PC-9 (cell line): Measurements from ENCODE around the gene SCART1. TPM values are rescaled to one million over a fixed set of nuclear protein-coding genes. Genes with fewer than 3 reads are reported as not detected.

Experiments
- BruUV-seq: library from RNA; stranded (reverse); fragments of 400-500 nt; replicated peaks from 2 replicates; lab custom pipeline; 2021; lab: Mats Ljungman, UMichigan
- CTCF ChIA-PET: fragments of 300-600 bp; sonication (Branson Sonifier 250); formaldehyde crosslinking; loops from one replicate; lab custom pipeline; 2022; ENCODE audit warnings: antibody characterized with exemption; lab: Charles Lee
- POLR2A ChIA-PET: fragments of 300-600 bp; sonication (Branson Sonifier 250); formaldehyde crosslinking; loops from one replicate; lab custom pipeline; 2022; ENCODE audit warnings: antibody characterized with exemption; ENCODE audit not compliant: unreplicated experiment; lab: Charles Lee
- DNase-seq, 2 experiments: peaks; one replicate each; pipeline versions ENCODE4 v3.0.0 to v3.0.0-alpha.2; 2015 to 2022; ENCODE audit warnings: mixed read lengths in 1 of 2
- H2AFZ ChIP-seq: fragments of 200-600 bp; sonication (generic); 2 replicates; pipeline ENCODE4 v1.8.1; 2017; ENCODE audit warnings: antibody characterized with exemption
- H3F3A ChIP-seq: fragments of 200-600 bp; sonication (generic); 2 replicates; pipeline ENCODE4 v1.8.1; 2017; ENCODE audit warnings: antibody characterized with exemption, mild to moderate bottlenecking, low read depth; ENCODE audit not compliant: insufficient read depth
- H3K27ac ChIP-seq: fragments of 200-600 bp; sonication (generic); 2 replicates; pipeline ENCODE4 v1.6.1; 2016; ENCODE audit warnings: mixed run types
- H3K27me3 ChIP-seq: fragments of 200-600 bp; sonication (generic); 2 replicates; pipeline ENCODE4 v1.6.1; 2016; ENCODE audit warnings: low read depth, mixed run types; ENCODE audit not compliant: insufficient read depth
- H3K36me3 ChIP-seq: fragments of 200-600 bp; sonication (generic); 2 replicates; pipeline ENCODE4 v1.6.1; 2016; ENCODE audit warnings: low read depth, mixed run types
- H3K4me1 ChIP-seq: fragments of 200-600 bp; sonication (generic); replicated peaks from 2 replicates; pipeline ENCODE4 v1.6.1; 2016; ENCODE audit warnings: mixed run types; ENCODE audit not compliant: insufficient read depth
- H3K4me2 ChIP-seq: fragments of 200-600 bp; sonication (generic); 2 replicates; pipeline ENCODE4 v1.6.1; 2017; ENCODE audit warnings: mixed run types
- H3K4me3 ChIP-seq: fragments of 200-600 bp; sonication (generic); 2 replicates; pipeline ENCODE4 v1.6.1; 2016; ENCODE audit warnings: mixed run types
- H3K79me2 ChIP-seq: fragments of 200-600 bp; sonication (generic); 2 replicates; pipeline ENCODE4 v1.6.1; 2017; ENCODE audit warnings: low read depth, mixed run types
- H3K9me2 ChIP-seq: fragments of 200-600 bp; sonication (generic); 2 replicates; pipeline ENCODE4 v1.8.1; 2017; ENCODE audit warnings: mild to moderate bottlenecking; ENCODE audit not compliant: insufficient read depth
- H3K9me3 ChIP-seq: fragments of 200-600 bp; sonication (generic); 2 replicates; pipeline ENCODE4 v1.8.1; 2016; ENCODE audit warnings: low read depth; ENCODE audit not compliant: insufficient read depth
- H4K20me1 ChIP-seq: fragments of 200-600 bp; sonication (generic); 2 replicates; pipeline ENCODE4 v1.8.1; 2017; ENCODE audit not compliant: insufficient read depth
- CTCF ChIP-seq: fragments of 200-600 bp; sonication (generic); conservative IDR thresholded peaks from 2 replicates; pipeline ENCODE4 v1.6.1; 2017; ENCODE audit warnings: mixed run types, antibody characterized with exemption, mild to moderate bottlenecking, moderate library complexity
- EZH2 ChIP-seq: fragments of 200-600 bp; sonication (generic); IDR thresholded peaks from 2 replicates; pipeline ENCODE4 v1.8.0; 2017; ENCODE audit warnings: antibody characterized with exemption, low read depth
- intact Hi-C: fragments of 100-400 bp; cut with micrococcal nuclease; formaldehyde crosslinking; loops from one replicate; pipeline ENCODE4 v1.10.0; 2022; ENCODE audit not compliant: unreplicated experiment
- total RNA-seq: library from RNA; stranded (reverse); gene quantifications from 2 replicates; pipeline ENCODE4 v1.2.3, GENCODE V29; 2021

Gene SCART1
- total RNA-seq, 1 experiment from 2014 or later, result 1.0 TPM

DNA sequence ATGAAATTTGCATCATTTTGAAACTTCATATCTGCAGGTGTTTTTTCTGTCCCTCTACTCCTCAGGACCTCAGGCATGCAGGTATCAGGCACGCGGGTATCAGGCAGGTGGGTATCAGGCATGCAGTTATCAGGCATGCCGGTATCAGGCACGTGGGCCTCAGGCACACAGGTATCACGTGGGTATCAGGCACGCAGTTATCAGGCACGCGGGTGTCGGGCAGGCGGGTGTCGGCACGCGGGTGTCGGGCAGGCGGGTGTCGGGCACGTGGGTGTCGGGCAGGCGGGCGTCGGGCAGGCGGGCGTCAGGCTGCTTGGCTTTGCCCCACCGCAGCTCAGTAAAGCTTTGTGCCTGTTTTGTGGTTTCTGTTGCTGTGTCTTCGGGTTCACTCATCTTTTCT lies 38.0 kb upstream of the SCART1 start:
- no peaks in the 10 kb centered on the region for H3F3A ChIP-seq
- H3K36me3 ChIP-seq, result peaks cover 14% of the 10 kb centered on the region
- DNase-seq, result no peak
- H3K4me1 ChIP-seq, result no peaks in the 10 kb centered on the region
- peaks cover 4% of the 10 kb centered on the region; the same call in 1 of the 2 replicates for H3K9me3 ChIP-seq
- H3K9me2 ChIP-seq, result no peaks in the 10 kb centered on the region
- no peak overlapping the region for H2AFZ ChIP-seq
- no peak overlapping the region for H3K27ac ChIP-seq
- no peak overlapping the region for H3K4me2 ChIP-seq
- no peak for TF ChIP-seq EZH2
- TF ChIP-seq CTCF, result no peak
- BruUV-seq, result no TSS peak
- CTCF ChIA-PET, result no interaction called here
- no peaks in the 10 kb centered on the region for H4K20me1 ChIP-seq
- H3K4me3 ChIP-seq, result no peak overlapping the region
- no peaks in the 10 kb centered on the region for H3K27me3 ChIP-seq
- intact Hi-C loops, result no loop called here
- no peaks in the 10 kb centered on the region for H3K79me2 ChIP-seq
- POLR2A ChIA-PET, result no interaction called here

DNA sequence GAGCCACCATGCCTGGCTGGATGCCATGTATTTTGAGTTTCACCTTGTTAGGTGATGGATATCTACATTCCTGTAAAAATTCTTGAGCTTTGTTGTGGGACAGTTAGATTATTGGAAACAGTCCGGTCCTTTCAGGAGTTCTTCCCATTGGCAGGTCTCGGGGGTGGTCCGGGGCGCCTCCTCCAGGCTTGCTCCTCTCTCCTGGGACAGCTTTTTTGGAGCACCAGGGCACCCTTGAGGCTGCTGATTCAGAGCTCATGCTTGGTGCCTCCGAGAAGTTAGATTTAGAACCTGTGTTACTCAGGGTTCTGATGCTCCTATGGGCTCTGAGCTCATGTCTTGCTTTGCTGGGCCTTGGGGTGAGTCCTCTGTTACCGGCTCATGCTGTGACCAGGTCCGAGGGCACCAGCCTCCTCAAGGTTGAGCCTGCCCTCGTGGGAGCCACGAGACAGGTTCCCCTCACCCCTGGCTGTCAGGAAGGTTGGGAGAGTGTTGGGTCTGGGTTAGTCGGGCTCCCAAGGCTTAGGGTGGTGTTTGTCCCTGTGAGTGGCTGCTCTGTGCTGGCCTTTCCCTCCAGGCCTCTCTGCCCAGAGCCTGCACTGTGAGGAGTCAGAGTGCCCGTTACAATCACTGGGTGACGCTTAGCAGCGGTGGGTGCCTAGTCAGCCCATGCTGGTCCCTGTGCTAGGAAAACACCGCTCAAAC lies 35.3 kb upstream of the SCART1 start:
- no peaks in the 10 kb centered on the region for H4K20me1 ChIP-seq
- intact Hi-C loops, result no loop called here
- H3K4me3 ChIP-seq, result no peak overlapping the region
- H3K4me2 ChIP-seq, result no peak overlapping the region
- no TSS peak for BruUV-seq
- no peak overlapping the region for H2AFZ ChIP-seq
- H3F3A ChIP-seq, result no peaks in the 10 kb centered on the region
- no peaks in the 10 kb centered on the region for H3K27me3 ChIP-seq
- no peak for TF ChIP-seq CTCF
- no peak for TF ChIP-seq EZH2
- no peak overlapping the region for H3K27ac ChIP-seq
- POLR2A ChIA-PET, result no interaction called here
- no peak for DNase-seq
- no peaks in the 10 kb centered on the region for H3K36me3 ChIP-seq
- H3K9me2 ChIP-seq, result no peaks in the 10 kb centered on the region
- no peaks in the 10 kb centered on the region for H3K79me2 ChIP-seq
- no peaks in the 10 kb centered on the region for H3K9me3 ChIP-seq
- CTCF ChIA-PET, result no interaction called here
- H3K4me1 ChIP-seq, result no peaks in the 10 kb centered on the region

DNA sequence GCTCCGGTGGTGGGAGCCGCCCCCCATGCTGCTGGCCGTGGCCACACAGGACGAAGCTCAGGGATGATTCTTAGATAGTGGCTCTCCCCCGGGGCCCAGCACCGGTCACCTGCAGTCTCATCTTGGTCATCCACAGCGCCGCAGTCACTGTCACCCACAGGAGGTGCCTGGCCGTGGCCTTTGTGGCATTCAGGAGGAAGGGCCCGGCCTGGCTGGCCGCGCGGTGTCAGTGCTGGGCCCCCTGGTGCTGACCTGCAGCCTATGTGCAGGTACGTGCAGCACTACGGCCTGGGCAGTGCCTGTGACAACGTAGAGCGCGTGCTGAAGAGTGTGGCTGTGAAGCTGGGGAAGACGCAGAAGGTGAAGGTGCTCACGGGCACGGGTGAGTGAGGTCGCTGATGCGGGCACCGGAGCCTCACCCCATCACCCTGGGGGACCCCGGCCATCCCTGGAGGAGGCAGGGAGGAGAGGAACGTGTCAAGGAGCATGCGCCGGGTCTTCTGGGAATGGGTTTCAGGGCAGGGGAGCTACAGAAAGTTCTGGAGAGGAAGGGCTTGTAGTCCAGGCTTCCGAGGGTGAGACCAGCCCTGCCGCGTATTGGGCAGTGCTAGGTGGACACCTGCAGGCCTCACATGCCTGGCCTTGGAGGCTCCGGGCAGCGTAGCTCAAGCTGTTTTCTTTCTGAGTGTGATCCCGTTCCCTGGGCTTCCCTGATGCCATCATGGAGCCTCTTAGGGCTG lies 34.4 kb upstream of the SCART1 start:
- Histone ChIP-seq H3K27ac (no peak overlapping the region), H3K4me2 (no peak overlapping the region), H3K4me1 (no peaks in the 10 kb centered on the region), H3K36me3 (no peaks in the 10 kb centered on the region), H3K4me3 (no peak overlapping the region), H3K9me3 (no peaks in the 10 kb centered on the region), H4K20me1 (no peaks in the 10 kb centered on the region), H3K27me3 (no peaks in the 10 kb centered on the region), H3K79me2 (no peaks in the 10 kb centered on the region), H3F3A (no peaks in the 10 kb centered on the region), H2AFZ (no peak overlapping the region), H3K9me2 (no peaks in the 10 kb centered on the region)
- ChIA-PET CTCF (no interaction called here), POLR2A (no interaction called here)
- TF ChIP-seq EZH2 (no peak), CTCF (no peak)
- BruUV-seq, result no TSS peak
- DNase-seq, result no peak
- intact Hi-C loops, result no loop called here
